Raji (cell line): ENCODE measurements around the gene SDK2.

Experiments used
- POLR2A ChIP-seq: IDR thresholded peaks from 2 replicates; pipeline ENCODE4 v1.6.1; 2011; ENCODE audit warnings: low read depth, low read length, control low read depth; ENCODE audit not compliant: insufficient read depth

The SDK2 gene

GRCh38 chr17:73481676-73482075 is 162.6 kb downstream of the SDK2 start:
- TF ChIP-seq POLR2A, result no peak

GRCh38 chr17:73480740-73481139 is 163.5 kb downstream of the SDK2 start:
- no peak for TF ChIP-seq POLR2A

- TF ChIP-seq POLR2A, result no peak
Observed at GRCh38 chr17:73478768-73479424, 165.3 kb downstream of the SDK2 start.

GRCh38 chr17:73478334-73478733 is 165.9 kb downstream of the SDK2 start:
- no peak for TF ChIP-seq POLR2A

- no peak for TF ChIP-seq POLR2A
Observed at GRCh38 chr17:73476890-73477350, 167.3 kb downstream of the SDK2 start.

GRCh38 chr17:73474370-73474988 is 169.8 kb downstream of the SDK2 start:
- no peak for TF ChIP-seq POLR2A

GRCh38 chr17:73471924-73472323 is 172.3 kb downstream of the SDK2 start:
- no peak for TF ChIP-seq POLR2A

GRCh38 chr17:73470316-73470826 is 173.9 kb downstream of the SDK2 start:
- TF ChIP-seq POLR2A, result no peak

- TF ChIP-seq POLR2A, result no peak
Observed at GRCh38 chr17:73469311-73469710, 174.9 kb downstream of the SDK2 start.

GRCh38 chr17:73468221-73468620 is 176.0 kb downstream of the SDK2 start:
- TF ChIP-seq POLR2A, result no peak

GRCh38 chr17:73467651-73468050 is 176.6 kb downstream of the SDK2 start:
- TF ChIP-seq POLR2A, result no peak

GRCh38 chr17:73466704-73467433 is 177.4 kb downstream of the SDK2 start:
- no peak for TF ChIP-seq POLR2A

GRCh38 chr17:73465953-73466230 is 178.4 kb downstream of the SDK2 start:
- no peak for TF ChIP-seq POLR2A

- no peak for TF ChIP-seq POLR2A
Observed at GRCh38 chr17:73465130-73465952, 178.9 kb downstream of the SDK2 start.

- no peak for TF ChIP-seq POLR2A
Observed at GRCh38 chr17:73464447-73464846, 179.8 kb downstream of the SDK2 start.
